K562 (cell line): ENCODE results near the gene VPREB1.
"Not testable (repeated sequence)": the region's sequence is repeated elsewhere in the genome, so short reads cannot be mapped to it uniquely, and the experiment has no call there.

Experiments
- KLF1 ChIP-seq: fragments of 450-650 bp; IDR thresholded peaks from 2 replicates; pipeline ENCODE4 v1.6.1; 2016; ENCODE audit warnings: missing genetic modification characterization, missing compliant biosample characterization
- NR2C1 ChIP-seq, 2 experiments: fragments of 450-650 bp; IDR thresholded peaks; 2 replicates each; pipeline ENCODE4 v1.6.1; 2017; ENCODE audit warnings: mild to moderate bottlenecking in 2 of 2, antibody characterized with exemption in 1 of 2, inconsistent platforms in 1 of 2, missing compliant biosample characterization in 1 of 2, missing genetic modification characterization in 1 of 2
- RCOR1 ChIP-seq, 2 experiments: IDR thresholded peaks; 2 replicates each; pipeline ENCODE4 v1.6.1; 2012; ENCODE audit warnings: low read depth in 2 of 2, low read length in 2 of 2, borderline replicate concordance in 1 of 2, improper control_type of control experiment in 1 of 2
- RFX1 ChIP-seq: fragments of 450-650 bp; IDR thresholded peaks from 2 replicates; pipeline ENCODE4 v1.6.1; 2016; ENCODE audit warnings: mild to moderate bottlenecking, moderate library complexity
- TBL1XR1 ChIP-seq, 2 experiments: IDR thresholded peaks; 2 replicates each; pipeline ENCODE4 v1.6.1; 2012; ENCODE audit warnings: improper control_type of control experiment in 2 of 2, low read length in 2 of 2, mild to moderate bottlenecking in 1 of 2
- ZHX1 ChIP-seq: fragments of 150-350 bp; conservative IDR thresholded peaks from 2 replicates; pipeline ENCODE4 v1.6.1; 2014; ENCODE audit warnings: low read length
- ZNF282 ChIP-seq: sonication (generic); formaldehyde crosslinking; IDR thresholded peaks from 2 replicates; pipeline ENCODE4 v1.8.1; 2023; ENCODE audit warnings: missing genetic modification reagents
- ZNF830 ChIP-seq: fragments of 250-450 bp; sonication (Bioruptor Pico); IDR thresholded peaks from 2 replicates; pipeline ENCODE4 v1.5.0; 2021; ENCODE audit warnings: mild to moderate bottlenecking
- TF ChIP-seq, protein P1 (sequence below), 2 experiments: fragments of 450-650 bp in 1 of 2; sonication (generic) in 1 of 2; formaldehyde crosslinking; conservative IDR thresholded peaks; 2 replicates each; pipeline versions ENCODE4 v1.4.0 to v1.8.1; 2020 to 2022; ENCODE audit warnings: mild to moderate bottlenecking in 1 of 2, missing genetic modification reagents in 1 of 2
- TF ChIP-seq, protein P2 (sequence below), 3 experiments: IDR thresholded peaks in 2 of 3; conservative IDR thresholded peaks in 1 of 3; 2 replicates each; pipeline ENCODE4 v1.5.1; 2011 to 2012; ENCODE audit warnings: low read length in 3 of 3, mild to moderate bottlenecking in 3 of 3, control low read depth in 2 of 3, improper control_type of control experiment in 1 of 3, inconsistent platforms in 1 of 3, low read depth in 1 of 3, mixed read lengths in 1 of 3, moderate library complexity in 1 of 3; ENCODE audit not compliant: insufficient read depth in 2 of 3
- TF ChIP-seq, protein P3 (sequence below): sonication (generic); formaldehyde crosslinking; IDR thresholded peaks from 2 replicates; pipeline ENCODE4 v1.8.1; 2023; ENCODE audit warnings: mild to moderate bottlenecking, missing genetic modification reagents
- TF ChIP-seq, protein P4 (sequence below): sonication (generic); formaldehyde crosslinking; IDR thresholded peaks from 2 replicates; pipeline ENCODE4 v1.8.1; 2022; ENCODE audit warnings: missing genetic modification reagents

- TF ChIP-seq, protein P1, sequence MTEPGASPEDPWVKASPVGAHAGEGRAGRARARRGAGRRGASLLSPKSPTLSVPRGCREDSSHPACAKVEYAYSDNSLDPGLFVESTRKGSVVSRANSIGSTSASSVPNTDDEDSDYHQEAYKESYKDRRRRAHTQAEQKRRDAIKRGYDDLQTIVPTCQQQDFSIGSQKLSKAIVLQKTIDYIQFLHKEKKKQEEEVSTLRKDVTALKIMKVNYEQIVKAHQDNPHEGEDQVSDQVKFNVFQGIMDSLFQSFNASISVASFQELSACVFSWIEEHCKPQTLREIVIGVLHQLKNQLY (CRISPR knock-in tag; conservative IDR thresholded peaks at IDR 0.05) = not testable (repeated sequence)
- TF ChIP-seq ZNF830; TBL1XR1 (IDR thresholded peaks at IDR 0.05; ENCODE audit: low read length in 2 of 2); RFX1; ZHX1; RCOR1 (IDR thresholded peaks at IDR 0.05; ENCODE audit: borderline replicate concordance in 1 of 2, low read depth in 2 of 2, low read length in 2 of 2); NR2C1 (IDR thresholded peaks at IDR 0.05); NR2C1 (tag; IDR thresholded peaks at IDR 0.05); KLF1 (tag); ZNF282 (CRISPR knock-in tag): not testable (repeated sequence)
- TF ChIP-seq, protein P2, sequence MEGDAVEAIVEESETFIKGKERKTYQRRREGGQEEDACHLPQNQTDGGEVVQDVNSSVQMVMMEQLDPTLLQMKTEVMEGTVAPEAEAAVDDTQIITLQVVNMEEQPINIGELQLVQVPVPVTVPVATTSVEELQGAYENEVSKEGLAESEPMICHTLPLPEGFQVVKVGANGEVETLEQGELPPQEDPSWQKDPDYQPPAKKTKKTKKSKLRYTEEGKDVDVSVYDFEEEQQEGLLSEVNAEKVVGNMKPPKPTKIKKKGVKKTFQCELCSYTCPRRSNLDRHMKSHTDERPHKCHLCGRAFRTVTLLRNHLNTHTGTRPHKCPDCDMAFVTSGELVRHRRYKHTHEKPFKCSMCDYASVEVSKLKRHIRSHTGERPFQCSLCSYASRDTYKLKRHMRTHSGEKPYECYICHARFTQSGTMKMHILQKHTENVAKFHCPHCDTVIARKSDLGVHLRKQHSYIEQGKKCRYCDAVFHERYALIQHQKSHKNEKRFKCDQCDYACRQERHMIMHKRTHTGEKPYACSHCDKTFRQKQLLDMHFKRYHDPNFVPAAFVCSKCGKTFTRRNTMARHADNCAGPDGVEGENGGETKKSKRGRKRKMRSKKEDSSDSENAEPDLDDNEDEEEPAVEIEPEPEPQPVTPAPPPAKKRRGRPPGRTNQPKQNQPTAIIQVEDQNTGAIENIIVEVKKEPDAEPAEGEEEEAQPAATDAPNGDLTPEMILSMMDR (IDR thresholded peaks at IDR 0.05 in 2 of 3, conservative IDR thresholded peaks at IDR 0.05 in 1 of 3; ENCODE audit: insufficient read depth in 2 of 3, low read depth in 1 of 3, low read length in 3 of 3) = not testable (repeated sequence)
- TF ChIP-seq, protein P3, sequence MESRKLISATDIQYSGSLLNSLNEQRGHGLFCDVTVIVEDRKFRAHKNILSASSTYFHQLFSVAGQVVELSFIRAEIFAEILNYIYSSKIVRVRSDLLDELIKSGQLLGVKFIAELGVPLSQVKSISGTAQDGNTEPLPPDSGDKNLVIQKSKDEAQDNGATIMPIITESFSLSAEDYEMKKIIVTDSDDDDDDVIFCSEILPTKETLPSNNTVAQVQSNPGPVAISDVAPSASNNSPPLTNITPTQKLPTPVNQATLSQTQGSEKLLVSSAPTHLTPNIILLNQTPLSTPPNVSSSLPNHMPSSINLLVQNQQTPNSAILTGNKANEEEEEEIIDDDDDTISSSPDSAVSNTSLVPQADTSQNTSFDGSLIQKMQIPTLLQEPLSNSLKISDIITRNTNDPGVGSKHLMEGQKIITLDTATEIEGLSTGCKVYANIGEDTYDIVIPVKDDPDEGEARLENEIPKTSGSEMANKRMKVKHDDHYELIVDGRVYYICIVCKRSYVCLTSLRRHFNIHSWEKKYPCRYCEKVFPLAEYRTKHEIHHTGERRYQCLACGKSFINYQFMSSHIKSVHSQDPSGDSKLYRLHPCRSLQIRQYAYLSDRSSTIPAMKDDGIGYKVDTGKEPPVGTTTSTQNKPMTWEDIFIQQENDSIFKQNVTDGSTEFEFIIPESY = not testable (repeated sequence)
- TF ChIP-seq, protein P4, sequence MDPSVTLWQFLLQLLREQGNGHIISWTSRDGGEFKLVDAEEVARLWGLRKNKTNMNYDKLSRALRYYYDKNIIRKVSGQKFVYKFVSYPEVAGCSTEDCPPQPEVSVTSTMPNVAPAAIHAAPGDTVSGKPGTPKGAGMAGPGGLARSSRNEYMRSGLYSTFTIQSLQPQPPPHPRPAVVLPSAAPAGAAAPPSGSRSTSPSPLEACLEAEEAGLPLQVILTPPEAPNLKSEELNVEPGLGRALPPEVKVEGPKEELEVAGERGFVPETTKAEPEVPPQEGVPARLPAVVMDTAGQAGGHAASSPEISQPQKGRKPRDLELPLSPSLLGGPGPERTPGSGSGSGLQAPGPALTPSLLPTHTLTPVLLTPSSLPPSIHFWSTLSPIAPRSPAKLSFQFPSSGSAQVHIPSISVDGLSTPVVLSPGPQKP = not testable (repeated sequence)
Measured at GRCh38 chr22:22289666-22290065, 45.1 kb downstream of the VPREB1 start.
